ENCODE measurements around the gene PRKCA.

PRKCA gene

GRCh38 chr17:66416207-66416940, 114.0 kb downstream of the PRKCA start:
- Histone ChIP-seq H3K79me1 (ENCODE audit: low read depth, low read length) (no peaks in the 10 kb centered on the region), H3K27me3 (ENCODE audit: control insufficient read depth in 3 of 3, insufficient read depth in 3 of 3, low read depth in 1 of 3, low read length in 3 of 3) (no peaks in the 10 kb centered on the region), H3K14ac (ENCODE audit: low read length) (no peak overlapping the region), H3K4ac (ENCODE audit: low read length) (no peak overlapping the region), H2BK120ac (ENCODE audit: low read depth, low read length) (no peak overlapping the region), H2BK15ac (ENCODE audit: low read length) (no peak overlapping the region), H3K4me3 (ENCODE audit: low read length in 2 of 2) (peak overlapping the region in 1 of 2 donors; percentile 64), H3K18ac (ENCODE audit: low read length) (peak overlapping the region; percentile 81), H2BK5ac (ENCODE audit: low read length) (no peak overlapping the region), H4K8ac (ENCODE audit: low read depth, low read length) (no peak overlapping the region), H3K4me1 (ENCODE audit: control insufficient read depth in 2 of 2, insufficient read depth in 1 of 2, low read depth in 1 of 2, low read length in 2 of 2) (peaks cover 8% of the 10 kb centered on the region in 2 donors), H2AFZ (ENCODE audit: low read length) (no peak overlapping the region), H3K23ac (ENCODE audit: low read depth, low read length, poor library complexity) (no peak overlapping the region), H3K36me3 (replicated peaks in 1 of 2; ENCODE audit: control insufficient read depth in 2 of 2, insufficient read depth in 2 of 2, low read length in 2 of 2) (no peaks in the 10 kb centered on the region), H4K91ac (ENCODE audit: low read depth, low read length, poor library complexity) (no peak overlapping the region), H3K27ac (replicated peaks; ENCODE audit: low read length) (no peak overlapping the region), H3K9ac (ENCODE audit: low read depth, low read length, poor library complexity) (no peak overlapping the region), H3K4me2 (ENCODE audit: insufficient read depth, low read length, poor library complexity, severe bottlenecking) (no peak overlapping the region), H2BK12ac (ENCODE audit: low read length) (no peak overlapping the region), H3K9me3 (replicated peaks in 1 of 2; ENCODE audit: control insufficient read depth in 2 of 2, insufficient read depth in 1 of 2, low read depth in 1 of 2, low read length in 2 of 2) (no peaks in the 10 kb centered on the region), H2AK5ac (ENCODE audit: low read depth, low read length) (no peak overlapping the region)
- WGBS, 2 donors (ENCODE audit: extremely low coverage in 2 of 2, insufficient read length in 2 of 2, insufficient replicate concordance in 1 of 2), result no CpG with 5 or more reads among the region's 12 CpGs
- DNase-seq (ENCODE audit: low spot score), result no peak

GRCh38 chr17:66417300-66417719, 114.9 kb downstream of the PRKCA start:
- no peak overlapping the region for H3K18ac ChIP-seq (ENCODE audit: low read length)
- H3K9me3 ChIP-seq (replicated peaks in 1 of 2; ENCODE audit: control insufficient read depth in 2 of 2, insufficient read depth in 1 of 2, low read depth in 1 of 2, low read length in 2 of 2), result no peaks in the 10 kb centered on the region
- no peak overlapping the region for H3K23ac ChIP-seq (ENCODE audit: low read depth, low read length, poor library complexity)
- no peak overlapping the region for H2BK120ac ChIP-seq (ENCODE audit: low read depth, low read length)
- no peak overlapping the region for H3K14ac ChIP-seq (ENCODE audit: low read length)
- no peak overlapping the region for H2AK5ac ChIP-seq (ENCODE audit: low read depth, low read length)
- H3K4me3 ChIP-seq (ENCODE audit: low read length in 2 of 2), result no peak overlapping the region
- no peak overlapping the region for H2BK12ac ChIP-seq (ENCODE audit: low read length)
- no peak overlapping the region for H2AFZ ChIP-seq (ENCODE audit: low read length)
- H4K8ac ChIP-seq (ENCODE audit: low read depth, low read length), result no peak overlapping the region
- no peak overlapping the region for H3K4ac ChIP-seq (ENCODE audit: low read length)
- H4K91ac ChIP-seq (ENCODE audit: low read depth, low read length, poor library complexity), result no peak overlapping the region
- no peak overlapping the region for H3K27ac ChIP-seq (replicated peaks; ENCODE audit: low read length)
- no peak overlapping the region for H2BK5ac ChIP-seq (ENCODE audit: low read length)
- no peak for DNase-seq (ENCODE audit: low spot score)
- no peak overlapping the region for H2BK15ac ChIP-seq (ENCODE audit: low read length)
- H3K79me1 ChIP-seq (ENCODE audit: low read depth, low read length), result no peaks in the 10 kb centered on the region
- no CpG with 5 or more reads among the region's 2 CpGs for WGBS, 2 donors (ENCODE audit: extremely low coverage in 2 of 2, insufficient read length in 2 of 2, insufficient replicate concordance in 1 of 2)
- H3K36me3 ChIP-seq (replicated peaks in 1 of 2; ENCODE audit: control insufficient read depth in 2 of 2, insufficient read depth in 2 of 2, low read length in 2 of 2), result no peaks in the 10 kb centered on the region
- no peaks in the 10 kb centered on the region for H3K27me3 ChIP-seq (ENCODE audit: control insufficient read depth in 3 of 3, insufficient read depth in 3 of 3, low read depth in 1 of 3, low read length in 3 of 3)
- no peak overlapping the region for H3K4me2 ChIP-seq (ENCODE audit: insufficient read depth, low read length, poor library complexity, severe bottlenecking)
- H3K9ac ChIP-seq (ENCODE audit: low read depth, low read length, poor library complexity), result no peak overlapping the region
- H3K4me1 ChIP-seq (ENCODE audit: control insufficient read depth in 2 of 2, insufficient read depth in 1 of 2, low read depth in 1 of 2, low read length in 2 of 2), result peaks cover 8% of the 10 kb centered on the region in 2 donors

GRCh38 chr17:66420961-66421371, 118.6 kb downstream of the PRKCA start:
- Histone ChIP-seq H2BK120ac (ENCODE audit: low read depth, low read length) (no peak overlapping the region), H3K27me3 (ENCODE audit: control insufficient read depth in 3 of 3, insufficient read depth in 3 of 3, low read depth in 1 of 3, low read length in 3 of 3) (no peaks in the 10 kb centered on the region), H3K4me1 (ENCODE audit: control insufficient read depth in 2 of 2, insufficient read depth in 1 of 2, low read depth in 1 of 2, low read length in 2 of 2) (peaks cover 9 to 14% of the 10 kb centered on the region in 2 donors), H3K36me3 (replicated peaks in 1 of 2; ENCODE audit: control insufficient read depth in 2 of 2, insufficient read depth in 2 of 2, low read length in 2 of 2) (no peaks in the 10 kb centered on the region), H3K9ac (ENCODE audit: low read depth, low read length, poor library complexity) (no peak overlapping the region), H3K18ac (ENCODE audit: low read length) (no peak overlapping the region), H2BK15ac (ENCODE audit: low read length) (no peak overlapping the region), H3K9me3 (replicated peaks in 1 of 2; ENCODE audit: control insufficient read depth in 2 of 2, insufficient read depth in 1 of 2, low read depth in 1 of 2, low read length in 2 of 2) (no peaks in the 10 kb centered on the region), H3K27ac (replicated peaks; ENCODE audit: low read length) (no peak overlapping the region), H3K23ac (ENCODE audit: low read depth, low read length, poor library complexity) (no peak overlapping the region), H2BK5ac (ENCODE audit: low read length) (no peak overlapping the region), H3K79me1 (ENCODE audit: low read depth, low read length) (no peaks in the 10 kb centered on the region), H2BK12ac (ENCODE audit: low read length) (no peak overlapping the region), H3K4me2 (ENCODE audit: insufficient read depth, low read length, poor library complexity, severe bottlenecking) (no peak overlapping the region), H2AK5ac (ENCODE audit: low read depth, low read length) (no peak overlapping the region), H2AFZ (ENCODE audit: low read length) (no peak overlapping the region), H3K4me3 (ENCODE audit: low read length in 2 of 2) (no peak overlapping the region), H3K4ac (ENCODE audit: low read length) (no peak overlapping the region), H4K8ac (ENCODE audit: low read depth, low read length) (no peak overlapping the region), H4K91ac (ENCODE audit: low read depth, low read length, poor library complexity) (no peak overlapping the region), H3K14ac (ENCODE audit: low read length) (no peak overlapping the region)
- no CpG with 5 or more reads among the region's 3 CpGs for WGBS, 2 donors (ENCODE audit: extremely low coverage in 2 of 2, insufficient read length in 2 of 2, insufficient replicate concordance in 1 of 2)
- no peak for DNase-seq (ENCODE audit: low spot score)

GRCh38 chr17:66422186-66422585, 119.8 kb downstream of the PRKCA start:
- no CpG with 5 or more reads among the region's 2 CpGs for WGBS, 2 donors (ENCODE audit: extremely low coverage in 2 of 2, insufficient read length in 2 of 2, insufficient replicate concordance in 1 of 2)
- Histone ChIP-seq H2AK5ac (ENCODE audit: low read depth, low read length) (no peak overlapping the region), H2BK5ac (ENCODE audit: low read length) (no peak overlapping the region), H2BK15ac (ENCODE audit: low read length) (no peak overlapping the region), H3K14ac (ENCODE audit: low read length) (no peak overlapping the region), H2AFZ (ENCODE audit: low read length) (no peak overlapping the region), H3K9me3 (replicated peaks in 1 of 2; ENCODE audit: control insufficient read depth in 2 of 2, insufficient read depth in 1 of 2, low read depth in 1 of 2, low read length in 2 of 2) (no peaks in the 10 kb centered on the region), H4K91ac (ENCODE audit: low read depth, low read length, poor library complexity) (no peak overlapping the region), H3K4me2 (ENCODE audit: insufficient read depth, low read length, poor library complexity, severe bottlenecking) (no peak overlapping the region), H2BK120ac (ENCODE audit: low read depth, low read length) (no peak overlapping the region), H3K36me3 (replicated peaks in 1 of 2; ENCODE audit: control insufficient read depth in 2 of 2, insufficient read depth in 2 of 2, low read length in 2 of 2) (no peaks in the 10 kb centered on the region), H3K27me3 (ENCODE audit: control insufficient read depth in 3 of 3, insufficient read depth in 3 of 3, low read depth in 1 of 3, low read length in 3 of 3) (no peaks in the 10 kb centered on the region), H3K4me3 (ENCODE audit: low read length in 2 of 2) (no peak overlapping the region), H3K9ac (ENCODE audit: low read depth, low read length, poor library complexity) (no peak overlapping the region), H3K27ac (replicated peaks; ENCODE audit: low read length) (no peak overlapping the region), H3K23ac (ENCODE audit: low read depth, low read length, poor library complexity) (no peak overlapping the region), H2BK12ac (ENCODE audit: low read length) (no peak overlapping the region), H3K18ac (ENCODE audit: low read length) (no peak overlapping the region), H3K4me1 (ENCODE audit: control insufficient read depth in 2 of 2, insufficient read depth in 1 of 2, low read depth in 1 of 2, low read length in 2 of 2) (peaks cover 5 to 11% of the 10 kb centered on the region in 2 donors), H4K8ac (ENCODE audit: low read depth, low read length) (no peak overlapping the region), H3K4ac (ENCODE audit: low read length) (no peak overlapping the region), H3K79me1 (ENCODE audit: low read depth, low read length) (no peaks in the 10 kb centered on the region)
- no peak for DNase-seq (ENCODE audit: low spot score)

All from neuronal stem cell (in vitro differentiated cells).